GM12878 (cell line): ENCODE data around the gene SYPL1. TPM values are rescaled to one million over a fixed set of nuclear protein-coding genes. Genes with fewer than 3 reads are reported as not detected.
A peak's percentile ranks its signal among the peaks of the same experiment; 100 is the strongest.

ENCODE experiments used
- ATAC-seq: fragments of 200-7000 bp; cut with Tn5 transposase; 3 replicates; pipeline ENCODE4 v1.9.1; 2020; ENCODE audit warnings: mild to moderate bottlenecking, moderate library complexity
- BruUV-seq: library from RNA; stranded (reverse); fragments of 400-500 nt; replicated peaks from 2 replicates; lab custom pipeline; 2021; lab: Mats Ljungman, UMichigan
- CTCF ChIA-PET: fragments of 300-600 bp; sonication (Branson Sonifier 250); formaldehyde crosslinking; extraction: SDS; loops from one replicate; lab custom pipeline; 2021; ENCODE audit warnings: inconsistent platforms; lab: Yijun Ruan, JAX
- POLR2A ChIA-PET: fragments of 350-600 bp; formaldehyde crosslinking; extraction: SDS; loops from one replicate; lab custom pipeline; 2021; ENCODE audit warnings: inconsistent platforms; lab: Charles Lee
- RAD21 ChIA-PET: fragments of 300-600 bp; sonication (Branson Sonifier 250); formaldehyde crosslinking; loops from one replicate; lab custom pipeline; 2023; ENCODE audit warnings: antibody characterized with exemption; ENCODE audit not compliant: unreplicated experiment; lab: Charles Lee
- SMC1A ChIA-PET: fragments of 300-600 bp; sonication (Branson Sonifier 250); formaldehyde crosslinking; loops from one replicate; lab custom pipeline; 2023; ENCODE audit not compliant: unreplicated experiment, uncharacterized antibody; lab: Charles Lee
- DNase-seq: peaks from one replicate; pipeline ENCODE4 v3.0.0-alpha.2; 2011; ENCODE audit warnings: low read depth, low spot score
- FAIRE-seq: peaks from 3 replicates; lab custom pipeline; 2011; peaks lifted over from hg19 to GRCh38; lab: Jason Lieb, UNC
- H2AFZ ChIP-seq: 2 replicates; pipeline ENCODE4 v1.6.0; 2011; ENCODE audit warnings: low read depth, low read length, control low read depth; ENCODE audit not compliant: control insufficient read depth
- H3K27ac ChIP-seq: 2 replicates; pipeline ENCODE4 v1.5.1; 2011; ENCODE audit warnings: control low read depth; ENCODE audit not compliant: control insufficient read depth, insufficient read depth
- H3K27me3 ChIP-seq, 2 experiments: replicated peaks in 1 of 2; 2 replicates each; pipeline versions ENCODE4 v1.6.0 to v1.6.1; 2011; ENCODE audit warnings: low read length in 1 of 2; ENCODE audit not compliant: control insufficient read depth in 2 of 2, insufficient read depth in 2 of 2
- H3K36me3 ChIP-seq, 2 experiments: 2 replicates each; pipeline ENCODE4 v1.5.1; 2011; ENCODE audit warnings: low read length in 1 of 2; ENCODE audit not compliant: control insufficient read depth in 2 of 2, insufficient read depth in 2 of 2
- H3K4me1 ChIP-seq: 2 replicates; pipeline ENCODE4 v1.6.1; 2011; ENCODE audit warnings: mild to moderate bottlenecking, low read length, moderate library complexity, mixed read lengths; ENCODE audit not compliant: control insufficient read depth, insufficient read depth
- H3K4me2 ChIP-seq: 2 replicates; pipeline ENCODE4 v1.6.0; 2011; ENCODE audit warnings: control low read depth; ENCODE audit not compliant: control insufficient read depth, insufficient read depth
- H3K4me3 ChIP-seq: fragments of 200-600 bp; sonication (generic); 2 replicates; pipeline ENCODE4 v1.5.1; 2016
- H3K79me2 ChIP-seq: 2 replicates; pipeline ENCODE4 v1.6.0; 2011; ENCODE audit warnings: low read length; ENCODE audit not compliant: control insufficient read depth, insufficient read depth
- H3K9ac ChIP-seq: 2 replicates; pipeline ENCODE4 v1.8.0; 2011; ENCODE audit warnings: low read length, control low read depth, mixed read lengths; ENCODE audit not compliant: control insufficient read depth, insufficient read depth
- H3K9me3 ChIP-seq: replicated peaks from 3 replicates; pipeline ENCODE4 v1.5.1; 2011; ENCODE audit warnings: mild to moderate bottlenecking, low read length; ENCODE audit not compliant: control insufficient read depth, insufficient read depth
- H4K20me1 ChIP-seq: 2 replicates; pipeline ENCODE4 v1.6.0; 2011; ENCODE audit not compliant: control insufficient read depth, insufficient read depth
- BACH1 ChIP-seq: fragments of 450-650 bp; IDR thresholded peaks from 2 replicates; pipeline ENCODE4 v1.6.1; 2017; ENCODE audit warnings: mild to moderate bottlenecking, borderline replicate concordance
- CREM ChIP-seq: IDR thresholded peaks from 2 replicates; pipeline ENCODE4 v1.6.1; 2014; ENCODE audit warnings: antibody characterized with exemption, low read depth
- EP300 ChIP-seq, 2 experiments: fragments of 150-350 bp in 1 of 2; IDR thresholded peaks; 2 replicates each; pipeline ENCODE4 v1.6.1; 2011 to 2012; ENCODE audit warnings: low read depth in 2 of 2, low read length in 2 of 2, borderline replicate concordance in 1 of 2, improper control_type of control experiment in 1 of 2, inconsistent platforms in 1 of 2; ENCODE audit not compliant: control insufficient read depth in 1 of 2
- HDGF ChIP-seq: fragments of 450-650 bp; IDR thresholded peaks from 2 replicates; pipeline ENCODE4 v1.6.1; 2016; ENCODE audit warnings: antibody characterized with exemption
- MTA3 ChIP-seq: IDR thresholded peaks from 2 replicates; pipeline ENCODE4 v1.6.1; 2012; ENCODE audit warnings: low read length, inconsistent platforms, borderline replicate concordance
- NFYA ChIP-seq: IDR thresholded peaks from 2 replicates; pipeline ENCODE4 v1.6.1; 2011; ENCODE audit warnings: low read depth, mild to moderate bottlenecking, low read length, improper control_type of control experiment, borderline replicate concordance
- SPI1 ChIP-seq: IDR thresholded peaks from 2 replicates; pipeline ENCODE4 v1.6.1; 2011; ENCODE audit warnings: low read depth, mild to moderate bottlenecking, low read length, moderate library complexity, borderline replicate concordance; ENCODE audit not compliant: insufficient read depth
- TBL1XR1 ChIP-seq: IDR thresholded peaks from 2 replicates; pipeline ENCODE4 v1.6.1; 2012; ENCODE audit warnings: low read depth, low read length, improper control_type of control experiment
- ZBED1 ChIP-seq: IDR thresholded peaks from 2 replicates; pipeline ENCODE4 v1.6.1; 2016; ENCODE audit warnings: borderline replicate concordance
- WGBS: methylation state at CpG from one replicate; pipeline ENCODE4 v1.1.6; 2016; ENCODE audit warnings: low lambda C conversion rate; ENCODE audit not compliant: insufficient replicate concordance, insufficient coverage; ENCODE audit errors: missing lambda C conversion rate; 5-methylcytosine and 5-hydroxymethylcytosine counted together
- in situ Hi-C: fragments of 300-500 bp; cut with MboI; formaldehyde crosslinking; loops from 9 replicates; pipeline ENCODE4 v1.14.3; 2018; ENCODE audit warnings: mixed read lengths
- intact Hi-C: fragments of 100-400 bp; cut with micrococcal nuclease; formaldehyde crosslinking; loops from one replicate; pipeline ENCODE4 v1.14.2; 2022; ENCODE audit not compliant: unreplicated experiment
- polyA plus RNA-seq, 11 experiments: library from polyadenylated mRNA; depleted of rRNA in 4 of 11; unstranded in 6 of 11; stranded (reverse) in 5 of 11; fragments of >200 nt; fragmentation: Nextera tagmentation in 4 of 11; fragmentation: Illumina TruSeq in 1 of 11; extraction: Ambion mirVana in 4 of 11; extraction: Trizol in 1 of 11; gene quantifications; 1 replicate in 1 of 11; 2 replicates in 10 of 11; pipeline versions ENCODE4 v1.2.1 to v1.2.3, GENCODE V29; 2011 to 2016; ENCODE audit warnings: inconsistent platforms in 2 of 11, missing spikeins in 2 of 11, low read depth in 1 of 11
- total RNA-seq, 4 experiments: library from RNA; depleted of rRNA in 3 of 4; stranded (reverse); fragments of >200 nt in 3 of 4; fragmentation: Illumina TruSeq in 1 of 4; extraction: Trizol in 1 of 4; gene quantifications; 2 replicates each; pipeline versions ENCODE4 v1.2.1 to v1.2.3, GENCODE V29; 2013 to 2021
- TF ChIP-seq, protein P1 (sequence below): fragments of 450-650 bp; IDR thresholded peaks from 2 replicates; pipeline ENCODE4 v1.6.1; 2017; ENCODE audit warnings: mild to moderate bottlenecking, moderate library complexity
- TF ChIP-seq, protein P2 (sequence below): fragments of 450-650 bp; IDR thresholded peaks from 2 replicates; pipeline ENCODE4 v1.6.1; 2014; ENCODE audit warnings: mild to moderate bottlenecking
- TF ChIP-seq, protein P3 (sequence below): IDR thresholded peaks from 2 replicates; pipeline ENCODE4 v1.6.1; 2012; ENCODE audit warnings: low read length, inconsistent platforms

SYPL1 gene
- total and polyA plus RNA-seq, 10 of the 15 experiments (the other 5 are each of a cell fraction or from before 2014, with no cell fraction given) = 34.5 to 177 (median 87.3) TPM

DNA sequence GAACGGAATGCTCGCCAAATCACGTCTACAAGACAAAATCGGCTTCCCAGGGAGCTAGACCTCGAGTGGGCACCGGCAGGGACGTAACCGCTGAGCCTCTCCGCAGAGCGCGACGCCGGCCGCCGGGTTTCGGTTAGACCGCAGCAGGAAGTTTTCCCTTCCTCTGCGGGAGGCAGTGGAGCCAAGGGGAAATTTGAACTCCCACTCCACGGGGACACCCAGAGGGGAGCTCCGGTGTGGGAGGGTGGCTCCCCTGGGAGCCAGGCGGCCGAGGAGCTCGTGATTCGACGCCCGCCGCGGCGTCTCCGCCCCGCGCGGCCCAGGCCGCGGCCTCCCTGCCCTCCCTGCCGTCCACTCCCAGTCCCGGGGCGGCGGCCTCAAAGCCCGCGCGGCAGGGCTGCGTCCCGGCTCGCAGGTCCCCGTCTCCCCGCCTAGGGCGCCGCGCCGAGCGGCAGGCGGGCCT is 426 bp downstream of the SYPL1 start (continued):
- TF ChIP-seq EP300 (IDR thresholded peaks at IDR 0.05; ENCODE audit: borderline replicate concordance in 1 of 2, control insufficient read depth in 1 of 2, low read depth in 2 of 2, low read length in 2 of 2) (peak in 1 of 2 experiments; percentile 60; a peak in 1 of 4 replicates), MTA3 (peak; percentile 73; the same call in 1 of the 2 replicates), CREM (peak; percentile 73), ZBED1 (peak; percentile 53; the same call in 1 of the 2 replicates), TBL1XR1 (peak; percentile 77; the same call in 1 of the 2 replicates)
- TF ChIP-seq, all 136 proteins: peak for 47

DNA sequence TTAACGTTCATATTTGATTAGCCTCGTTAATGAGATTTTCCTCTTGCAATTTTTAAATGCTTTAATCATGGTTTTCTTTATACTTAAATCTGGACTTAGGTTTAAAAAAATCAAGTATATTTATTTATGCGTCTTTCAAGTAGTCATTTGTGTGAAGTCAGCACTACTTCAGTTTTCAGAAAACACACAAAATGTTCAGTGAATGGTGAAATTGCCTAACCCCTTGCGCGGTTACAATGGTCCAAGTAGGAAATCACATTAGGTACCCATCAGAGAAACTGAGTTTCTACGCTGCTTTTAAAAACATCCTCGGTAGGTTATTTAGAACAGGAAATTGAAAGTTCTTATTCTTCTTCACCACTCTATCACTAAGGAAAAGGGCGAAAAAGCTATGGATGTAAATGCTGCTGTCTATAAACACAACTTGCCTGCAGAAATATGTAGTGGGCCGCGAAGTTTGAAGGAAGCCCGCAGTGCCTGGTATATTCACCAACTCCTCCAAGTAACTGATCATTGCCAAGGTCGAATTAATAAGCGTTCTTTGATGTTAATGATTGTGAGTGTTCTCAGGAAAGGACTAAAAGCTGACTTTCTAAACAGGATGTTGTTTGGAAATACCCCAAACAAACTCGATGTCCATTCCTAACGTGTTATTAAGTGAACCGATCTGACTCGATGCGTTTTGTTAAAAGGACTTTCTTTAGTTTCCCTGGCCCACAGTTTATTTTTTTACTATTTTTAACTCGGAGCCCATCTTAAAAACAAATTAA is 1.0 kb downstream of the SYPL1 start:
- Histone ChIP-seq H3K27me3 (no peaks in the 10 kb centered on the region), H3K4me2 (peak overlapping the region; percentile 85), H3K36me3 (peaks cover 0 to 5% of the 10 kb centered on the region in 2 experiments; a peak in 1 of 4 replicates), H2AFZ (no peak overlapping the region), H3K4me1 (peaks cover 19% of the 10 kb centered on the region), H3K9me3 (no peaks in the 10 kb centered on the region), H3K27ac (peak overlapping the region; percentile 94), H3K79me2 (peaks cover 62% of the 10 kb centered on the region)
- POLR2A ChIA-PET = interaction anchor here (0.8 to 6.2 kb wide), 15 partner anchors 8 to 580 kb away, joined by 3 to 56 read pairs (median 4); partner anchors contain the start of gene NAMPT
- RAD21 ChIA-PET = interaction anchor here (0.6 to 7.6 kb wide), 10 partner anchors 8 to 351 kb away, joined by 3 to 60 read pairs (median 4); partner anchors contain the start of gene NAMPT
- 10% methylated on average over 19 of the region's 19 CpGs for WGBS
- in situ Hi-C loops = no loop called here
- CTCF ChIA-PET = interaction anchor here (0.6 to 7.8 kb wide), 9 partner anchors 8 to 579 kb away, joined by 3 to 45 read pairs (median 4); partner anchors contain the start of gene RINT1
- FAIRE-seq (no peak), ATAC-seq (no peak), DNase-seq (no peak)
- BruUV-seq = TSS peak; percentile 70
- TF ChIP-seq, protein P1, sequence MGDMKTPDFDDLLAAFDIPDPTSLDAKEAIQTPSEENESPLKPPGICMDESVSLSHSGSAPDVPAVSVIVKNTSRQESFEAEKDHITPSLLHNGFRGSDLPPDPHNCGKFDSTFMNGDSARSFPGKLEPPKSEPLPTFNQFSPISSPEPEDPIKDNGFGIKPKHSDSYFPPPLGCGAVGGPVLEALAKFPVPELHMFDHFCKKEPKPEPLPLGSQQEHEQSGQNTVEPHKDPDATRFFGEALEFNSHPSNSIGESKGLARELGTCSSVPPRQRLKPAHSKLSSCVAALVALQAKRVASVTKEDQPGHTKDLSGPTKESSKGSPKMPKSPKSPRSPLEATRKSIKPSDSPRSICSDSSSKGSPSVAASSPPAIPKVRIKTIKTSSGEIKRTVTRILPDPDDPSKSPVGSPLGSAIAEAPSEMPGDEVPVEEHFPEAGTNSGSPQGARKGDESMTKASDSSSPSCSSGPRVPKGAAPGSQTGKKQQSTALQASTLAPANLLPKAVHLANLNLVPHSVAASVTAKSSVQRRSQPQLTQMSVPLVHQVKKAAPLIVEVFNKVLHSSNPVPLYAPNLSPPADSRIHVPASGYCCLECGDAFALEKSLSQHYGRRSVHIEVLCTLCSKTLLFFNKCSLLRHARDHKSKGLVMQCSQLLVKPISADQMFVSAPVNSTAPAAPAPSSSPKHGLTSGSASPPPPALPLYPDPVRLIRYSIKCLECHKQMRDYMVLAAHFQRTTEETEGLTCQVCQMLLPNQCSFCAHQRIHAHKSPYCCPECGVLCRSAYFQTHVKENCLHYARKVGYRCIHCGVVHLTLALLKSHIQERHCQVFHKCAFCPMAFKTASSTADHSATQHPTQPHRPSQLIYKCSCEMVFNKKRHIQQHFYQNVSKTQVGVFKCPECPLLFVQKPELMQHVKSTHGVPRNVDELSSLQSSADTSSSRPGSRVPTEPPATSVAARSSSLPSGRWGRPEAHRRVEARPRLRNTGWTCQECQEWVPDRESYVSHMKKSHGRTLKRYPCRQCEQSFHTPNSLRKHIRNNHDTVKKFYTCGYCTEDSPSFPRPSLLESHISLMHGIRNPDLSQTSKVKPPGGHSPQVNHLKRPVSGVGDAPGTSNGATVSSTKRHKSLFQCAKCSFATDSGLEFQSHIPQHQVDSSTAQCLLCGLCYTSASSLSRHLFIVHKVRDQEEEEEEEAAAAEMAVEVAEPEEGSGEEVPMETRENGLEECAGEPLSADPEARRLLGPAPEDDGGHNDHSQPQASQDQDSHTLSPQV = no peak
- no peak for TF ChIP-seq HDGF
- TF ChIP-seq NFYA = no peak
- TF ChIP-seq, protein P2, sequence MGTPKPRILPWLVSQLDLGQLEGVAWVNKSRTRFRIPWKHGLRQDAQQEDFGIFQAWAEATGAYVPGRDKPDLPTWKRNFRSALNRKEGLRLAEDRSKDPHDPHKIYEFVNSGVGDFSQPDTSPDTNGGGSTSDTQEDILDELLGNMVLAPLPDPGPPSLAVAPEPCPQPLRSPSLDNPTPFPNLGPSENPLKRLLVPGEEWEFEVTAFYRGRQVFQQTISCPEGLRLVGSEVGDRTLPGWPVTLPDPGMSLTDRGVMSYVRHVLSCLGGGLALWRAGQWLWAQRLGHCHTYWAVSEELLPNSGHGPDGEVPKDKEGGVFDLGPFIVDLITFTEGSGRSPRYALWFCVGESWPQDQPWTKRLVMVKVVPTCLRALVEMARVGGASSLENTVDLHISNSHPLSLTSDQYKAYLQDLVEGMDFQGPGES = no peak
- TF ChIP-seq, protein P3, sequence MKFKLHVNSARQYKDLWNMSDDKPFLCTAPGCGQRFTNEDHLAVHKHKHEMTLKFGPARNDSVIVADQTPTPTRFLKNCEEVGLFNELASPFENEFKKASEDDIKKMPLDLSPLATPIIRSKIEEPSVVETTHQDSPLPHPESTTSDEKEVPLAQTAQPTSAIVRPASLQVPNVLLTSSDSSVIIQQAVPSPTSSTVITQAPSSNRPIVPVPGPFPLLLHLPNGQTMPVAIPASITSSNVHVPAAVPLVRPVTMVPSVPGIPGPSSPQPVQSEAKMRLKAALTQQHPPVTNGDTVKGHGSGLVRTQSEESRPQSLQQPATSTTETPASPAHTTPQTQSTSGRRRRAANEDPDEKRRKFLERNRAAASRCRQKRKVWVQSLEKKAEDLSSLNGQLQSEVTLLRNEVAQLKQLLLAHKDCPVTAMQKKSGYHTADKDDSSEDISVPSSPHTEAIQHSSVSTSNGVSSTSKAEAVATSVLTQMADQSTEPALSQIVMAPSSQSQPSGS = peak; percentile 47; the same call in 1 of the 2 replicates
- no peak for TF ChIP-seq BACH1
- no peak for TF ChIP-seq SPI1
- TF ChIP-seq, all 136 proteins: peak for 1
- Histone ChIP-seq H3K9ac (peak overlapping the region; percentile 88), H3K4me3 (peak overlapping the region; percentile 83), H4K20me1 (no peaks in the 10 kb centered on the region)
- SMC1A ChIA-PET = interaction anchor here (0.8 to 7.2 kb wide), 15 partner anchors 8 to 345 kb away, joined by 3 to 70 read pairs (median 4); no protein-coding TSS in a partner anchor
- intact Hi-C loops = loop anchor here (1.0 to 2.0 kb wide), 3 partner anchors 40 to 54 kb away; no protein-coding TSS in a partner anchor
